Left kidney (tissue), 2 donors: ENCODE results near the gene KRT82. TPM values are rescaled to one million over a fixed set of nuclear protein-coding genes. Genes with fewer than 3 reads are reported as not detected.
"Not testable (repeated sequence)": the region's sequence is repeated elsewhere in the genome, so short reads cannot be mapped to it uniquely, and the experiment has no call there.

ENCODE experiments used
- DNase-seq: peaks from one replicate; pipeline ENCODE4 v3.0.0-alpha.2; 2013
- polyA plus RNA-seq: library from polyadenylated mRNA; unstranded; fragments of 120-200 nt; gene quantifications from one replicate; pipeline ENCODE4 v1.2.1, GENCODE V29; 2013; ENCODE audit not compliant: insufficient read length

Gene KRT82
- polyA plus RNA-seq, 1 donor = not detected

GRCh38 chr12:52360663-52361271 lies 45.4 kb downstream of the KRT82 start:
- DNase-seq = no peak

DNA sequence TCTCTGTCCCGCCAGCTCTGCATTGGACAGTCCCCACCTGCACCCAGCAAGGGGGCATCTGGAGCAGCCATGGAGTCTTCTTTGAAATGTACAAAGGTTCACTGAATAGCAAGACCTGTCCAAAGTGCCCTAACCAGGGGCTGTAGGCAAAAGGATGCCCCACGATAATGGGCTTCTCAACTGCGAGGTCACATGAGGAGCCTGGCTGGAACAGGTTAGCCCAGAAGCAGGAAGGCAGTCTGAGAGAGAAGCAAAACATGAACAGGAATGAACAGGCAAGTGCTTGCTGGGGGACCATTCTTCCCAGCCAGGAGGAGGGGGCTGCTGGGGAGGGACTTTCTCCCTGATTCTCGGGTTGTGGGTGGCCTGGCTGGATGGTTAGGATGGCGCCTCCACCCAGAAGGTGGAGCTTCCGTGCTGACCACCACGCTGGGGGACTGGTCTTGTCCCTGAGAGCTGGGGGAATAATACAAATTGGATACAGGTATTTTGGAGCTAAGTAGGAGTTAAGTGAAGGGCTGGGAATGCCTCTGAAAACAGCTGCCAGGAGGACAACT lies 46.0 kb downstream of the KRT82 start:
- no peak for DNase-seq

DNA sequence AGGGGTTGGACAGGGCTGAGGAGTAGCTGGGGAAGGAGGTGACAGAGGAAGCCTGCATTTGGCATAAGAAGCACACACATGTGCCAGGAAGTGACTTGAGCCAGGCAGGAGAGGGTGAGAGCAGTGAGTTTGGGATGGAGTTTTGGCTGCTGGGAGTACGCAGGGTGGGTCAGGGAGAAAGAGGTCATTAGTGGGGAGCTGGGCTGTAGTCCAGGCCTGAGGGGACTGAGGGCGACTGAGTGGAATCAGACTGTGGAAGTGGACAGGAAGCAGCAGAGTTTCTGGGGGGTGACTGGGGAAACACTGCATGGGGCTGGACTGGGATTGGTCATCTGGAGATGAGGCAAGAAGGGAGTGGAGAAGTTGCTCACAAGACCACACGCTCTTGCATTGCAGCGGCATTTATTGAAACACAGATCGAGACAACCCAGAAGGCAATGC lies 46.5 kb downstream of the KRT82 start:
- no peak for DNase-seq

- DNase-seq = no peak
These were observed 47.4 kb downstream of the KRT82 start for GRCh38 chr12:52358575-52359350.

GRCh38 chr12:52356762-52357580 lies 49.2 kb downstream of the KRT82 start:
- DNase-seq = no peak

DNA sequence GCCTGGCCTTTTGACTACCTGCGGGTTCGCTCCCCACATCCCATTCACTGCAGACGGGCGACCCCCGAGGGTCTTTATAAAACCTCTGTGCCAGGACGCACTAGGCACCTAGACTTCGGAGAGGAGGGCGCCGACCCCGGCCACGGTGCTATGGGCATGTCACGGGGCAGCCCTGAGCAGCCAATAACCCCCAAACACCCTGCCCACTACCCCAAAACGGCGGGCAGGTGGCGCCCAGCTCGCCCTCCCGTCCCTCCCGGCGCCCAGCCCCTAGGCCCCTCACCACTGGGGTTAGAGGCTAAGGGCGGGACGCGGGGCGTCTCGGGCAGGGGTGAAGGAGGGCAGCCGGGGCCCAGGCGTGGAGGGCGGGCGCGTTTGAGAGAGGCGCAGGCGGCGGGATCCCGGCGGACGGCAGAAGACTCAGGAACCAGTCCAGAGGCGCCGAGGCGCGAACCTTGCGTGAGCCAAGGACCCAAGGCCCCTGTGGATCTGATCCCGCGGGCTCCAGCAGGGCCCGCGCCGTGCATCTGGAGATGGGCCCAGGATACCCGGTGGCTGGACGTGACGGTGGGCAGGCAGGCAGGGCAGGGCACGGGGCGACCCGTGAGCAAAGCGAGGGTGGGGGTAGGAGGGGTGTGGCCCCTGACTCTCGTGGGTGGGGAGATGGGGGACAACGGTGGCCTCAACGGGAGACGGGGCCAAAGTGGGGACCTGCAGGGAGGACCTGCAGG lies 49.9 kb downstream of the KRT82 start:
- DNase-seq = no peak

- no peak for DNase-seq
These were observed 51.0 kb downstream of the KRT82 start for GRCh38 chr12:52355176-52355575.

DNA sequence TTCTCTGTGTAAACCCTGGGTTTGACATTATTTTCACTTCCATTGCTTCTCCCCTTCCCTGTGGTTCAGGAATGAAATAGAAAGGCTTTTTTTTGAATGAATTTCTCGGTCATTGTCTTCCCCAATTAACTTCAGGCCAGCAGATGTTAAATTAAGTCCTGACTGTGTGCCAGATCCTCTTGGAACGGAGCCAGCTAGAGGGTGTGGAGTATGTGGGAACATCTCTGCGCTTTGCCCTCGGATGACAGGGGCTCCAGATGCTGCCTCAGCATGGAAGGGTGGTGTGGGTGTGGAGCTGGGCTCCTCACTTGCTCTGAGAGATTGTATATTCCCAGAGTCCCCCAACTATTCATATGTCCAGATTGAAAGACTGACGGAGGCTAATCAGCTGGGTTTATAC lies 51.9 kb downstream of the KRT82 start:
- no peak for DNase-seq

- no peak for DNase-seq
These were observed 52.4 kb downstream of the KRT82 start for GRCh38 chr12:52353766-52354165.

GRCh38 chr12:52352951-52353350 lies 53.2 kb downstream of the KRT82 start:
- no peak for DNase-seq

- DNase-seq = no peak
These were observed 54.7 kb downstream of the KRT82 start for GRCh38 chr12:52351196-52352059.

GRCh38 chr12:52350786-52351185 lies 55.3 kb downstream of the KRT82 start:
- DNase-seq = no peak

- DNase-seq = no peak
These were observed 56.0 kb downstream of the KRT82 start for GRCh38 chr12:52350021-52350620.

- DNase-seq = no peak
These were observed 56.9 kb downstream of the KRT82 start for GRCh38 chr12:52349196-52349595.

- DNase-seq = no peak
These were observed 58.3 kb downstream of the KRT82 start for GRCh38 chr12:52347551-52348510.

DNA sequence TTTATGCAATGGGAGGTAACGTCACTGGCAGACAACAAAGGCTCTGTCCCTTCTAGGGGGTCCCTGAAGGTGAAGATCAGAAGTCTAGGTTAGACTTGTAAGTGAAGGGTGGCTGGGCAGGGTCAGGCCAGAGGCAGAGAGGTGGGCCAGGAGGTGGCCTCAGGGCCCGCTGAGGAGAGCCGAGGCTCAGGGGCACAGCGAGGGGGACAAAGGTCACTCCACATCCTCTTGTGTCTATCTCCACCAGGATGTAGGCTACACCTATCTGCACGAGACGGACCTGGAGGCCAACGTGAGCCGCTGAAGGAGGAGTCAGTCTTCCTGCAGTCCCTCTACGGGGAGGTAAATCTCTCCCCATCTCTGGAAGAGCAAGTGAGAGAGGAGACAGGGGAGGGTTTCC lies 59.1 kb downstream of the KRT82 start:
- no peak for DNase-seq

DNA sequence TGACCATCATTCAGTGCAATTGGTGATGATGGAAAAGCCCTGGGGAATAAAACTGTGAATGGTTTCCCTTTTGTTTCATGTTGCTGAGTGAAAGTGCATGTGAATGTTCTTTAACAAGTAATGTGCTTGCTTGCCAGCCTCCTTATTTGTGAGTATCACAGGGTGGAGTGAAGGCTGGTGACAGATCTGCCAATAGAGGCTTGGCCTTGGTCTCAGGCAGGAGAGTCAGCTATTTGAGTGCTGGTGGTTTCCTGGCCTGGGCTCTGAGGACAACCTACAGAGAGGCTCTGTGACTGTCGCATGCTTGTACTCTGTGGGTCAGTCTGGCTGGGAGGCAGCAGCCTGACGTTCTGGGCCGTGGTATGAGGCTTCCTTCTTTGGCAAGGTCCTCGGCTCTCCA lies 59.5 kb downstream of the KRT82 start:
- DNase-seq = no peak

- not testable (repeated sequence) for DNase-seq
These were observed 61.1 kb downstream of the KRT82 start for GRCh38 chr12:52345041-52345440.

DNA sequence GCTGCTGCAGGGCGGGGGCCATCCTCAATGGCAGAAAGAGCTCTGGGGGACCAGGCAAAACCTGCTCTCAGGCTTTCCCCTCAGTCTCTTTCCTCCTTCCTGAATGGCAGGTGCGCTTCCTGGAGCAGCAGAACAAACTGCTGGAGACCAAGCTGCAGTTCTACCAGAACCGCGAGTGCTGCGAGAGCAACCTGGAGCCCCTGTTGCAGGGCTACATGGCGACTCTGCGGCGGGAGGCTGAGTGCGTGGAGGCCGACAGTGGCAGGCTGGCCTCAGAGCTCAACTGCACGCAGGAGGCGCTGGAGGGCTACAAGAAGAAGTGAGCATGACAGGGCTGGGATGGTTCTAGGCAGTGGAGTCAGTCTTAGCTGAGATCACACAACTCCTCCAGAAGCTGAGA lies 62.0 kb downstream of the KRT82 start:
- no peak for DNase-seq
